Ishikawa (cell line): ENCODE results near the gene PTN.

Experiments
- CEBPB ChIP-seq: IDR thresholded peaks from 2 replicates; pipeline ENCODE4 v1.6.1; 2012
- CREB1 ChIP-seq: IDR thresholded peaks from 2 replicates; pipeline ENCODE4 v1.6.1; 2012; ENCODE audit warnings: low read depth
- EGR1 ChIP-seq: IDR thresholded peaks from 2 replicates; pipeline ENCODE4 v1.6.1; 2012
- EP300 ChIP-seq: IDR thresholded peaks from 2 replicates; pipeline ENCODE4 v1.6.1; 2012; ENCODE audit warnings: borderline replicate concordance
- FOXM1 ChIP-seq: IDR thresholded peaks from 2 replicates; pipeline ENCODE4 v1.6.1; 2012; ENCODE audit warnings: low read depth, borderline replicate concordance
- MAX ChIP-seq: IDR thresholded peaks from 2 replicates; pipeline ENCODE4 v1.6.1; 2012
- NFIC ChIP-seq: IDR thresholded peaks from 2 replicates; pipeline ENCODE4 v1.6.1; 2012
- RAD21 ChIP-seq: IDR thresholded peaks from 2 replicates; pipeline ENCODE4 v1.6.1; 2012; ENCODE audit warnings: low read depth
- REST ChIP-seq: IDR thresholded peaks from 2 replicates; pipeline ENCODE4 v1.6.1; 2012; ENCODE audit warnings: low read depth, mild to moderate bottlenecking
- TAF1 ChIP-seq: IDR thresholded peaks from 2 replicates; pipeline ENCODE4 v1.6.1; 2012; ENCODE audit warnings: low read depth, mild to moderate bottlenecking
- TCF12 ChIP-seq: IDR thresholded peaks from 2 replicates; pipeline ENCODE4 v1.6.1; 2012; ENCODE audit warnings: low read depth
- TEAD4 ChIP-seq: IDR thresholded peaks from 2 replicates; pipeline ENCODE4 v1.6.1; 2012
- USF1 ChIP-seq: IDR thresholded peaks from 2 replicates; pipeline ENCODE4 v1.6.1; 2012
- YY1 ChIP-seq: IDR thresholded peaks from 2 replicates; pipeline ENCODE4 v1.6.1; 2012; ENCODE audit warnings: low read depth
- ZBTB7A ChIP-seq: IDR thresholded peaks from 2 replicates; pipeline ENCODE4 v1.6.1; 2012; ENCODE audit warnings: low read depth

PTN gene

GRCh38 chr7:137343281-137343841, at the start of gene PTN:
Gene PTN, minus strand, starts transcription at chr7:137343733. Its CDS starts 88,760 bp downstream, at chr7:137254973.
- TF ChIP-seq TCF12 (no peak), FOXM1 (no peak), ZBTB7A (no peak), CEBPB (no peak), CREB1 (no peak), REST (no peak), TAF1 (no peak), TEAD4 (no peak), EGR1 (no peak), YY1 (no peak), MAX (no peak), NFIC (no peak)

- TF ChIP-seq MAX (no peak), RAD21 (no peak), CREB1 (no peak), EP300 (no peak), NFIC (no peak), TEAD4 (no peak), CEBPB (no peak), ZBTB7A (no peak), TAF1 (no peak), TCF12 (no peak), FOXM1 (no peak), EGR1 (no peak), USF1 (no peak), YY1 (no peak), REST (no peak)
Observed at GRCh38 chr7:137390076-137390475, 46.5 kb upstream of the PTN start.

- TF ChIP-seq TCF12 (no peak), ZBTB7A (no peak), EP300 (no peak)
Observed at GRCh38 chr7:137388916-137389315, 45.4 kb upstream of the PTN start.

GRCh38 chr7:137386966-137387365, 43.4 kb upstream of the PTN start:
- TF ChIP-seq ZBTB7A = no peak
- TF ChIP-seq TCF12 = no peak
- no peak for TF ChIP-seq TAF1
- TF ChIP-seq RAD21 = no peak
- no peak for TF ChIP-seq YY1
- TF ChIP-seq CEBPB = no peak
- TF ChIP-seq MAX = no peak
- no peak for TF ChIP-seq TEAD4
- TF ChIP-seq CREB1 = no peak
- TF ChIP-seq EP300 = no peak
- TF ChIP-seq FOXM1 = no peak
- no peak for TF ChIP-seq NFIC
- no peak for TF ChIP-seq USF1
- no peak for TF ChIP-seq REST
- no peak for TF ChIP-seq EGR1
